Smooth muscle cell (in vitro differentiated cells): ENCODE results near the gene CALU. TPM values are rescaled to one million over a fixed set of nuclear protein-coding genes. Genes with fewer than 3 reads are reported as not detected.

Experiments
- DNase-seq: peaks from one replicate; lab custom pipeline; 2025; ENCODE audit not compliant: unreplicated experiment; lab: John Stamatoyannopoulos, UW
- H2AFZ ChIP-seq: fragments of 200-600 bp; sonication (generic); 2 replicates; pipeline ENCODE4 v1.6.0; 2016; ENCODE audit warnings: antibody characterized with exemption, low read depth, mild to moderate bottlenecking
- H3F3A ChIP-seq: fragments of 200-600 bp; sonication (generic); 2 replicates; pipeline ENCODE4 v1.6.0; 2017; ENCODE audit warnings: antibody characterized with exemption, low read depth
- H3K27ac ChIP-seq: fragments of 200-600 bp; sonication (generic); 2 replicates; pipeline ENCODE4 v1.5.1; 2016; ENCODE audit warnings: low read depth, mild to moderate bottlenecking
- H3K27me3 ChIP-seq: fragments of 200-600 bp; sonication (generic); 2 replicates; pipeline ENCODE4 v1.6.1; 2016; ENCODE audit warnings: low read depth, mild to moderate bottlenecking
- H3K36me3 ChIP-seq: fragments of 200-600 bp; sonication (generic); 2 replicates; pipeline ENCODE4 v1.5.1; 2016; ENCODE audit warnings: low read depth
- H3K4me1 ChIP-seq: fragments of 200-600 bp; sonication (generic); 2 replicates; pipeline ENCODE4 v1.5.1; 2016; ENCODE audit warnings: low read depth
- H3K4me2 ChIP-seq: fragments of 200-600 bp; sonication (generic); 2 replicates; pipeline ENCODE4 v1.6.0; 2016; ENCODE audit warnings: mild to moderate bottlenecking
- H3K4me3 ChIP-seq: fragments of 200-600 bp; sonication (generic); 2 replicates; pipeline ENCODE4 v1.5.1; 2016; ENCODE audit warnings: mild to moderate bottlenecking
- H3K79me2 ChIP-seq: fragments of 200-600 bp; sonication (generic); 2 replicates; pipeline ENCODE4 v1.6.0; 2016; ENCODE audit warnings: low read depth, mild to moderate bottlenecking
- H3K9ac ChIP-seq: fragments of 200-600 bp; sonication (generic); 2 replicates; pipeline ENCODE4 v1.6.0; 2016; ENCODE audit warnings: low read depth
- H3K9me3 ChIP-seq: fragments of 200-600 bp; sonication (generic); replicated peaks from 2 replicates; pipeline ENCODE4 v1.5.1; 2016; ENCODE audit warnings: low read depth
- H4K20me1 ChIP-seq: fragments of 200-600 bp; sonication (generic); 2 replicates; pipeline ENCODE4 v1.6.0; 2016; ENCODE audit warnings: low read depth
- CTCF ChIP-seq: fragments of 200-600 bp; sonication (generic); IDR thresholded peaks from 2 replicates; pipeline ENCODE4 v1.5.1; 2017; ENCODE audit warnings: borderline replicate concordance, mild to moderate bottlenecking, antibody characterized with exemption; ENCODE audit not compliant: insufficient read depth, poor library complexity, severe bottlenecking
- WGBS: methylation state at CpG from one replicate; pipeline ENCODE4 v1.1.7; 2016; ENCODE audit warnings: low lambda C conversion rate; 5-methylcytosine and 5-hydroxymethylcytosine counted together
- polyA plus RNA-seq: library from polyadenylated mRNA; unstranded; fragments of >200 nt; fragmentation: Nextera tagmentation; extraction: Ambion mirVana; gene quantifications from 2 replicates; pipeline ENCODE4 v1.2.1, GENCODE V29; 2016
- total RNA-seq: library from RNA; depleted of rRNA; stranded (reverse); fragments of >200 nt; gene quantifications from 2 replicates; pipeline ENCODE4 v1.2.3, GENCODE V29; 2014

The CALU gene
- total and polyA plus RNA-seq, 2 experiments from 2014 or later = 679 to 783 TPM

DNA sequence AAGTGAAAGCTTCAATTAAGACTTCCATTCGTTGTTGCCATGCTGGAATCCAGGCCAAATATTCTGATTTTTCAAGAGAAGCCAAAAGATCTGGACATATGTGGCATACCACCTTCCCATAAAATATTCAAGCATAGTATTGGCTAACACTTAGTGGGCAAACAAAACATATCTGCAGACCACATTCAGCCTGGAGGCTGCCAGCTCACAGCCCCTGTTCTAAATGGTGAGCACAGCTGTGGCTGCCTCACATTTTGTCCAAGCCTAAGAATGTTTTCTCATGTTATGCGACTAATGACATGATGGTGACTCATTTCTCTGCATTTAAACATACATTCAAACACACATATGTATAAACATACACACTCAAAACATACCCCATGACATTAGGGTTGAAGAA is 10.6 kb upstream of the CALU start:
- Histone ChIP-seq H3K4me3 (no peak overlapping the region), H3K9ac (no peak overlapping the region), H2AFZ (no peak overlapping the region), H3K4me1 (peaks cover 6% of the 10 kb centered on the region), H3K4me2 (no peak overlapping the region), H4K20me1 (no peaks in the 10 kb centered on the region), H3K36me3 (no peaks in the 10 kb centered on the region), H3K27ac (no peak overlapping the region), H3K79me2 (no peaks in the 10 kb centered on the region), H3K9me3 (no peaks in the 10 kb centered on the region), H3F3A (no peaks in the 10 kb centered on the region), H3K27me3 (no peaks in the 10 kb centered on the region)
- WGBS = 59% methylated on average over 2 of the region's 2 CpGs
- TF ChIP-seq CTCF = no peak
- DNase-seq = no peak

DNA sequence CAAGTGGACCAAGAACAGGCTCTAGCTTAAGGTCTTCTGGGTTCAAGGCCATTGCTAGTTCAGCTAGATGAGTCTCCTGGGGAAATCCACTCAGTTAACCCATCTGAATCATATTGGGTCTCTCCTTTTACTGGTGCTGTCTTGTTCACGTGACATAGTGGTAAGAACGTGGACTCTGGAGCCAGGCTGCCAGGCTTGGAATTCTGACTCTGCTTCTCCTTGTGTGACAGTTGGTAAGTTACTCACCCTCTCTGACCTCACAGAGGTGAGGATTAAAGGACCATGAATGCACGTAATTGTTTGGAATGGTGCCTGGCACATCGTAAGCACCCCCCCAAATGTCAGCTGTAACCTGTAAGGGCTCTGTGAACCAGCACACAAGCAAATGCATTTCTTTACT is 9.7 kb upstream of the CALU start:
- no peak for TF ChIP-seq CTCF
- 94% methylated on average over 4 of the region's 4 CpGs for WGBS

DNA sequence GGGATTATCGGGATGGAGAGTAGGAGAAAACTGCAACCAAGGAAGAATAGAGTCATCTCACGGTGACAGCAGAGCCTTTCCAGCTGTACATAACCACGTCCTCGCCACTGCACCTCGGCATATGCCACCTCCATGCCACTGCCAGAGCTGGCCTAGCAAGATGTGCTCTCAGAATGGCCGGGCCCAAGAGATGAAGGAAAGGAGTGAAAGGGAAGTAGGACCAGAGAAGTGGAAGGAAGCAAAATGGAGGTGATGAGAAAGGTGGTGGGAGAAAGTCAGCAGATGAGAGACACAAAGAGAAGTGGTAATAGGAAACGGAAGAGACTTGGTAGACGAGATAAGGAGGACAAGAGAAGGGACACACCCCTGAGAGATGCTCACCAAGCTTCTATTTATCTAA is 8.0 kb upstream of the CALU start:
- Histone ChIP-seq H3K9me3 (no peaks in the 10 kb centered on the region), H4K20me1 (no peaks in the 10 kb centered on the region), H3K9ac (no peak overlapping the region), H3K4me3 (no peak overlapping the region), H3K27ac (no peak overlapping the region), H3K27me3 (no peaks in the 10 kb centered on the region), H3K4me1 (peaks cover 6% of the 10 kb centered on the region), H3K4me2 (no peak overlapping the region), H2AFZ (no peak overlapping the region), H3K79me2 (no peaks in the 10 kb centered on the region), H3K36me3 (no peaks in the 10 kb centered on the region), H3F3A (no peaks in the 10 kb centered on the region)
- TF ChIP-seq CTCF = no peak
- no peak for DNase-seq
- 88% methylated on average over 8 of the region's 8 CpGs for WGBS

More for the DNA sequence above, 9.7 kb upstream of the CALU start:
- Histone ChIP-seq H3K4me2 (no peak overlapping the region), H3F3A (no peaks in the 10 kb centered on the region), H3K27me3 (no peaks in the 10 kb centered on the region), H3K27ac (no peak overlapping the region), H3K9ac (no peak overlapping the region), H3K79me2 (no peaks in the 10 kb centered on the region), H3K36me3 (no peaks in the 10 kb centered on the region), H3K9me3 (no peaks in the 10 kb centered on the region), H2AFZ (no peak overlapping the region), H4K20me1 (no peaks in the 10 kb centered on the region), H3K4me3 (no peak overlapping the region), H3K4me1 (peaks cover 6% of the 10 kb centered on the region)
- no peak for DNase-seq

DNA sequence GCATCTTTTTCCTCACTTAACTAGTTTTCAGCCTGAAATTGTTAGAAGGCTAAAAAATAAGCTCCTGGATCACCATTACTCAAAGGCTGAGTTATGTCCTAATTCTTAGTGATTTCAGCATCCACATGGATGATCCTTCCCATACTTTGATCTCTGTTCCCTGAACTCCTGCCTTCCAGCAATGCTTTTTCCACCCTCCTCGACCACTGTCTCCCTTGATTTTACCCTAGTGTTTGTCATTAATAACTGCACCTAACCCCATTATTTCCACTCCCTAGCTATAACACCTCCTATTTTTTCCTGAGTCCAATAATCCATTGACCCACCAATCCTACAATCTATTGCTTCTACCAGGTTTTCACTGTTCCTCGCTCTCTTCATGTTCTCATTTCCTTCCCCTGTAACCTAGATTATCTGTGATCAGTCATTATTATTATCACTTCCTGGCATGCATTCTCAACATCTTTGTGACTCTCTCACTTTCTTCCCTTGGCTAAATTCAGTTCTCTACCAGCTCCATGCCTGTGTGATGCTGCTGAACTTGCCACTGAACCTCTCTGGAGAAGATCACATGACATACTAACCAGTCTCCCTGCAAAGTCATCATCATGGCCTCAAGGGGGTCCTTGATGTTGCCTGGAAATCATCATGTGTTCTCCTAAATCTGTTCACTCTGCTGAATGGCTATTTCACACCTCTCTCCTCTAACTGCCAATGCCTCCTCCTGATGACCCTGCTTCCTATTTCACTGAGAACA is 6.5 kb upstream of the CALU start:
- 95% methylated on average over 2 of the region's 2 CpGs for WGBS
- no peaks in the 10 kb centered on the region for H3K27me3 ChIP-seq

More for the DNA sequence above, 6.5 kb upstream of the CALU start:
- H3K4me3 ChIP-seq = no peak overlapping the region
- H3K4me2 ChIP-seq = no peak overlapping the region
- no peaks in the 10 kb centered on the region for H3K9me3 ChIP-seq
- no peaks in the 10 kb centered on the region for H3K79me2 ChIP-seq
- no peaks in the 10 kb centered on the region for H3K36me3 ChIP-seq
- no peak overlapping the region for H3K9ac ChIP-seq
- no peak for DNase-seq
- no peaks in the 10 kb centered on the region for H3F3A ChIP-seq
- H3K4me1 ChIP-seq = peaks cover under 1% of the 10 kb centered on the region
- TF ChIP-seq CTCF = no peak
- no peak overlapping the region for H2AFZ ChIP-seq
- no peak overlapping the region for H3K27ac ChIP-seq
- H4K20me1 ChIP-seq = no peaks in the 10 kb centered on the region
